ENCODE data around the gene PLPPR1. TPM values are rescaled to one million over a fixed set of nuclear protein-coding genes. Genes with fewer than 3 reads are reported as not detected.

PLPPR1 gene
- total and polyA plus RNA-seq, 2 donors (not counting 3 experiments of a cell fraction or from before 2014, with no cell fraction given) = 0.18 to 0.50 TPM

DNA sequence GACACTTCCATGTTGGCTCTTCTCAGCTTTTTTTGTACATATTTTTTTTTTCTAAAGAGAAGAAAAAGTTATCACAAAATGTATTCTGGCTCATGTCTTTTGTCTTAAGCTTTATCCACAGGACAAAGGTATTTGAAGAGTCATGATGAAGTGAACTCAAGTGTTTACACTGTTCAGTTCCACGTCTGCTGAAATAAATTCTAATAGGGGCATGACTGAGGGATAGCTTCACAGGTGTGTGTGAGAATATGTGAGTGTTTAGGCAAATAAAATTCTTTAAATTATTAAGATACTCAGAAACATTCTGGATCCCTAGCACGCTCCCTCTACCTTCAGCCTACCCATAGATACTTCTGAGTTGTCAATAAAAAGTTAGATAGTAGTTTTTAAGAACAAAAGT, 296.5 kb downstream of the PLPPR1 start:
- DNase-seq (ENCODE audit: low read depth, low spot score) (no peak), FAIRE-seq (no peak)
- no peaks in the 10 kb centered on the region for H3K4me1 ChIP-seq (ENCODE audit: control insufficient read depth, extremely low read depth, insufficient read depth, low read length)
- TF ChIP-seq FOS (IDR thresholded peaks at IDR 0.05; ENCODE audit: borderline replicate concordance, insufficient read depth, low read length) (no peak), JUN (IDR thresholded peaks at IDR 0.05; ENCODE audit: borderline replicate concordance, insufficient read depth, insufficient read length, low read depth) (no peak), EZH2 (IDR thresholded peaks at IDR 0.05; ENCODE audit: borderline replicate concordance, low read depth, low read length, severe bottlenecking) (no peak), POLR2A (IDR thresholded peaks at IDR 0.05; ENCODE audit: low read depth, low read length) (no peak), POLR2AphosphoS5 (IDR thresholded peaks at IDR 0.05; ENCODE audit: insufficient read depth, low read depth, low read length) (no peak), MYC (IDR thresholded peaks at IDR 0.05; ENCODE audit: low read depth, low read length) (no peak), GATA2 (IDR thresholded peaks at IDR 0.05; ENCODE audit: insufficient read depth, insufficient read length, low read depth, low read length) (no peak)
- TF ChIP-seq, protein P1, sequence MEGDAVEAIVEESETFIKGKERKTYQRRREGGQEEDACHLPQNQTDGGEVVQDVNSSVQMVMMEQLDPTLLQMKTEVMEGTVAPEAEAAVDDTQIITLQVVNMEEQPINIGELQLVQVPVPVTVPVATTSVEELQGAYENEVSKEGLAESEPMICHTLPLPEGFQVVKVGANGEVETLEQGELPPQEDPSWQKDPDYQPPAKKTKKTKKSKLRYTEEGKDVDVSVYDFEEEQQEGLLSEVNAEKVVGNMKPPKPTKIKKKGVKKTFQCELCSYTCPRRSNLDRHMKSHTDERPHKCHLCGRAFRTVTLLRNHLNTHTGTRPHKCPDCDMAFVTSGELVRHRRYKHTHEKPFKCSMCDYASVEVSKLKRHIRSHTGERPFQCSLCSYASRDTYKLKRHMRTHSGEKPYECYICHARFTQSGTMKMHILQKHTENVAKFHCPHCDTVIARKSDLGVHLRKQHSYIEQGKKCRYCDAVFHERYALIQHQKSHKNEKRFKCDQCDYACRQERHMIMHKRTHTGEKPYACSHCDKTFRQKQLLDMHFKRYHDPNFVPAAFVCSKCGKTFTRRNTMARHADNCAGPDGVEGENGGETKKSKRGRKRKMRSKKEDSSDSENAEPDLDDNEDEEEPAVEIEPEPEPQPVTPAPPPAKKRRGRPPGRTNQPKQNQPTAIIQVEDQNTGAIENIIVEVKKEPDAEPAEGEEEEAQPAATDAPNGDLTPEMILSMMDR (IDR thresholded peaks at IDR 0.05; ENCODE audit: extremely low read depth in 1 of 2, insufficient read depth in 1 of 2, low read depth in 1 of 2, low read length in 2 of 2) = no peak
- TF ChIP-seq, protein P2, sequence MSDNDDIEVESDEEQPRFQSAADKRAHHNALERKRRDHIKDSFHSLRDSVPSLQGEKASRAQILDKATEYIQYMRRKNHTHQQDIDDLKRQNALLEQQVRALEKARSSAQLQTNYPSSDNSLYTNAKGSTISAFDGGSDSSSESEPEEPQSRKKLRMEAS (IDR thresholded peaks at IDR 0.05; ENCODE audit: insufficient read depth, insufficient read length) = no peak
- H2AFZ ChIP-seq (ENCODE audit: low read depth, low read length) = no peak overlapping the region
- no peak overlapping the region for H3K27ac ChIP-seq (ENCODE audit: insufficient read depth, low read depth, low read length)
- intact Hi-C loops (cut with micrococcal nuclease) (no loop called here), dilution Hi-C loops (cut with MboI; ENCODE audit: extremely low pct_ligation_motif_present, low sequenced_read_pairs) (no loop called here)
- no peak overlapping the region for H3K4me2 ChIP-seq (ENCODE audit: insufficient read depth, low read length)
- no peaks in the 10 kb centered on the region for H3K27me3 ChIP-seq (ENCODE audit: control insufficient read depth in 2 of 2, insufficient read depth in 2 of 2, low read length in 2 of 2)
- CTCF ChIA-PET = interaction anchor here (1.5 kb wide), 1 partner anchor 25 kb away, joined by 3 read pairs; no protein-coding TSS in a partner anchor
- H3K4me3 ChIP-seq (replicated peaks in 1 of 3; ENCODE audit: insufficient read depth in 1 of 3, low read depth in 1 of 3, low read length in 3 of 3) = no peak overlapping the region
- no peaks in the 10 kb centered on the region for H3K9me1 ChIP-seq (replicated peaks; ENCODE audit: control insufficient read depth, extremely low read depth, insufficient read depth, low read length)
- no peaks in the 10 kb centered on the region for H4K20me1 ChIP-seq (replicated peaks; ENCODE audit: control insufficient read depth, extremely low read depth, insufficient read depth, low read length)
- H3K36me3 ChIP-seq (ENCODE audit: control insufficient read depth in 2 of 2, extremely low read depth in 1 of 2, insufficient read depth in 2 of 2, low read length in 2 of 2) = no peaks in the 10 kb centered on the region
- H3K9me3 ChIP-seq (replicated peaks; ENCODE audit: control insufficient read depth, insufficient read depth, low read length) = no peaks in the 10 kb centered on the region
- no peaks in the 10 kb centered on the region for H3K79me2 ChIP-seq (ENCODE audit: control insufficient read depth, insufficient read depth, low read length)
- no TSS peak for BruUV-seq (replicated peaks)
- POLR2A ChIA-PET = no interaction called here
- H3K9ac ChIP-seq (replicated peaks; ENCODE audit: extremely low read depth, insufficient read depth, low read length) = no peak overlapping the region
